Esophagus muscularis mucosa (tissue), 3 donors: ENCODE results near the gene TBX2.

Experiments
- CTCF ChIP-seq, 3 experiments: fragments of 200-600 bp in 2 of 3; fragments of 450-650 bp in 1 of 3; sonication (generic) in 2 of 3; IDR thresholded peaks; one replicate each; pipeline ENCODE4 v1.5.1; 2017 to 2019; ENCODE audit warnings: antibody characterized with exemption in 3 of 3, mild to moderate bottlenecking in 2 of 3, moderate library complexity in 1 of 3
- POLR2A ChIP-seq: fragments of 450-650 bp; IDR thresholded peaks from one replicate; pipeline ENCODE4 v1.6.1; 2017; ENCODE audit warnings: antibody characterized with exemption, moderate library complexity, mild to moderate bottlenecking, low read depth

- TF ChIP-seq CTCF (IDR thresholded peaks at IDR 0.05) = no peak
- TF ChIP-seq POLR2A = no peak
Measured at GRCh38 chr17:61384354-61384691, 15.3 kb upstream of the TBX2 start.
